GM19452 (cell line): Measurements from ENCODE around the gene ZNF750.

Source experiments
- ATAC-seq: cut with Tn5 transposase; IDR thresholded peaks from one replicate; pipeline ENCODE4 v1.9.1; 2021; ENCODE audit not compliant: unreplicated experiment

The ZNF750 gene

DNA sequence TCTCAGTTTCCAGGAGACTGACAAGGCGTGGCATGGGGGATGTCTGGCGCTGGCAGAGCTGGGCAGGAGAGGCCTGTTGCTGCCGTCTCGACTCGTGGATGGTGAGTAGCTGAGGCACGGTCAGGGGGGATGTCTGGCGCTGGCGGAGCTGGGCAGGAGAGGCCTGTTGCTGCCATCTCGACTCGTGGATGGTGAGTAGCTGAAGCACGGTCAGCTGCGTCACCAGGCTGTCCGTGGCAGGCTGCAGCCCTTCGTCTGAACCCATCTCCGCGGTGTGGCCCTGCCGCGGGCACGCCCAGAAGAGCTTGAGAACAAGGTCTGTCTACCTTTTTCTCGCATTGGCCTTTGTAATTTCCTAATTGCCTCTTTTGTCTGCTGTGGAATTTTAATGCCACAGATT is 25.0 kb downstream of the ZNF750 start:
- ATAC-seq: no peak

- ATAC-seq: no peak
Measured at GRCh38 chr17:82813299-82814051, 26.3 kb downstream of the ZNF750 start.

DNA sequence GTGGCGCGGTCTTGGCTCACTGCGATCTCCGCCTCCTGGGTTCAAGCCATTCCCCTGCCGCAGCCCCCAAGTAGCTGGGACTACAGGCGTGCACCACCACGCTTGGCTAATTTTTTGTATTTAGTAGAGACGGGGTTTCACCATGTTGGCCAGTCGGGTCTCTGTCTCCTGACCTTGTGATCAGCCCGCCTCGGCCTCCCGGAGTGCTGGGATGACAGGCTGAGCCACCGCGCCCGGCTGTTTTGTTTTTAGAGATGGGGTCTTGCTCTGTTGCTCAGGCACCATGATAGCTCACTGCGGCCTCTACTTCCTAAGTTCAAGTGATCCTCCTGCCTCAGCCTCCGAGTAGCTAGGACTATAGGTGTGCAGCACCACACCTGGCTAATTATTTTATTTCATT is 27.2 kb downstream of the ZNF750 start:
- no peak for ATAC-seq

DNA sequence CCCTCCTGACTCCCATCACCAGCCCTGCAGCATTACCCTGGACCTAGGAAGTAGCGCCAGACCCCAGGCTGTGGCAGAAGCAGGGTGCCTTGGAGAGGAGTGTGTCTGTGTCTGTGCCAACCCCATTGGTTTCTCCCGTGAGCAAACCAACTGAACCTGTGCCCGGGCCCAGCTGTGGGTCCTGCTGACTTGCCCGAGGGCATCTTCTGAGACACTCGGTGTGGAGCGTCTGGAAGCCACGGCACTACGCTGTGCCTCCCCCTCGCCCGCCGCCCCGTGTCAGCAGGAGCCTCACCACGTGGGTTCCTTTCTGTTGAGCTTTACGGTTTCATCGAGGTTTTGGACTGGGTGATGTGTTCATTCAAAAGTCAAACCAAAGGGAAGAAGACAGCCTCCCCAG is 27.8 kb downstream of the ZNF750 start:
- no peak for ATAC-seq

GRCh38 chr17:82810644-82811430 is 29.0 kb downstream of the ZNF750 start:
- ATAC-seq: no peak

DNA sequence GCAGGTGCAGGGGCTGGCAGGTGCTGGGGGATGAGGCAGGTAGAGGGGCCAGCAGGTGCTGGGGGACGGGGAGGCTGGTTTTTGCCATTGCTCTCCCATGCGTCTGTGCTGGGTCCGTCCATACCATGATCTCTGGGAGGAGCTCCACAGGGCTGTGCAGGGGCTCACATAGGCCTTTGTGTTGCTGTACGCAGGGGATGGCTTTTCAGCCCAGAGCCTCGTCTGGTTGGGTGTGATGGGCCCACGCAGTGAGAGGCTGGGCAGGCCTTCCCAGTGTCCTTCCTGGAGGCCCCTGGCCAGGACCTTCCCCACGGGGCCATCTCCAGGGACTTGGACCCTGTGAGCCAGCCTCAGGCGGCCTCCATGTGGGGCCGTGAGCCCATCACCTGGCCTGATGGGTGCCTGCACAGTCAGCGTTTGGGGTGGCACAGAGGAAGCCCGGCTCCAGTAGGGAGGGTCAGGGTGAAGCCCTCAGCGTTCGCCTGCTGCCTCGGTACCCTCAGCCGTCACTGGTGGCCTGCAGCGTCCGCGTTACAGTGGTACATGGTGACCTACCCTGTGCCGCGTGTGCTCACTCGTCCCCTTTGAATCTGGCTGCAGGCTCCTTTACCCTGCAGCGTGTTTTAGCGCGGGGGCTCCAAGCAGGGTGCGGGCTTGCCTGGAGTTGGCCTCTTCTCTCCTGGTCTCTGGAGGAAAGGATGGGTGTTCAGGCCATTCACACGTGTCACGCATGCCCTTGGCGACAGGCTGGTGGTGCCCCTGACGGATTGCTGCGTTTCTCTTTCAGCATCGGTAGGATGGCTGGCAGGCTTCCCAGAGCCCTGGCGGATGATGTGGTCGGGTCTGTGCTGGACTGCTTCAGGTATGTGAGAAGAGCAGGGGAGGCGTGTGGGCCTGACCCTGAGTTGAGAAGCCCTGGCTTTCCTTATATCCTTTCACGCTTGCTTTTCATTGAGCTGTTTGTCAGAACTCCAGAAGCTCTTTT is 30.6 kb downstream of the ZNF750 start:
- no peak for ATAC-seq

GRCh38 chr17:82808006-82808405 is 31.8 kb downstream of the ZNF750 start:
- ATAC-seq: no peak

DNA sequence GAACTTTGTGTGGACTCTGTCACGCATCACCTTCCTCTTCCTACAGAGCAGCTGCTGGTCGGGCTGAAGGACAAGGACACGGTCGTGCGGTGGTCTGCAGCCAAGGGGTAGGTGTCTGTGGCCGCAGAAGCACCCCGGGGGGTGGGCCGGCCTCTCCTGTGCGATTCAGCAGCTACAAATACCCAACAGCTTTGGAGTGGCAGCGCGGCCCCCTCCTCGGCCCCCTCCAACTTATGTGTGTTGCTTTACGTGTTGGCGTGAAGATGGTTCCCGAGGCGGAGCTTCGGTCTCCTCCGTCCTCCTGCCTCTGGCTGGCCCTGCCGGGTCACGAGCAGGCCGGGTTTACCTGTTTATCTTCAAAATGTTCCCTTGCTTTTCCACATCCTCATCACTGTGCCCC is 32.3 kb downstream of the ZNF750 start:
- no peak for ATAC-seq

- ATAC-seq: no peak
Measured at GRCh38 chr17:82807101-82807500, 32.7 kb downstream of the ZNF750 start.

DNA sequence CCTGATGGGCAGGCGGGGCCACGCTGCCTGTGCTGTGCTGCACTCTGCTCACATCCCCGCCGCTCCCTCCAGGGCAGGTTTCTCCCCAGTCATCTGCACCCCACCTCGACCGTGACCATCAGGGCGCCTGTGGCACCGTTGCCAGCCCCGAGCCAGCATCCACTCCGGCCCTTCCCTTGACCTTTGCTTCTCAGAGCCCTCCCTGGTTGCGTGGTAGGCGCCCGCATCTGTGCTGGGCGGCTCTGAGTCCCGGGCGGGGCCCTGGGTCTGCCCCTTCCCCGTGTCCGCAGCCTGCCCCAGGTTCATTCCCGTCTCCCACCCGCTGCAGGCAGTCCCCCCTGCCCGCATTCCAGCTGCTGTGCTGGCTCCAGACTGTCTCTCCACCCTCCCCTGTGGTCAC is 33.2 kb downstream of the ZNF750 start:
- no peak for ATAC-seq

DNA sequence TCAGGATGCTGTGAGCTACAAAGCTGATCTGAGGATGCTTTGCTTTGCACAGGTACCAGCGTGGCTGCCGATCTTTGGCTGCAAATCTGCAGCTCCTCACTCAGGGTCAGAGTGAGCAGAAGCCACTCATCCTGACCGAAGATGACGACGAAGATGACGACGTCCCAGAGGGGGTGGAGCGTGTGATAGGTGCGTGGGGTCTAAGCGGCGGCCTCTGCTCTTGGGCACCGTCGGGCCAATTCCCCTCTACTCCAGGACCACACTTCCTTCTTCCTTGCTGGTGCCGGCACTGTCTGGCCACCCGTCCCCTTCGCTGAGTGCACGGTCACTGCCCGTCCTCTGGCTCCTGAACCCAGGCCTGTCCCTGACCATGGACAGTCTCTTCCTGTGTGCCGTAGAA is 34.0 kb downstream of the ZNF750 start:
- ATAC-seq: no peak

GRCh38 chr17:82805254-82805653 is 34.6 kb downstream of the ZNF750 start:
- no peak for ATAC-seq

DNA sequence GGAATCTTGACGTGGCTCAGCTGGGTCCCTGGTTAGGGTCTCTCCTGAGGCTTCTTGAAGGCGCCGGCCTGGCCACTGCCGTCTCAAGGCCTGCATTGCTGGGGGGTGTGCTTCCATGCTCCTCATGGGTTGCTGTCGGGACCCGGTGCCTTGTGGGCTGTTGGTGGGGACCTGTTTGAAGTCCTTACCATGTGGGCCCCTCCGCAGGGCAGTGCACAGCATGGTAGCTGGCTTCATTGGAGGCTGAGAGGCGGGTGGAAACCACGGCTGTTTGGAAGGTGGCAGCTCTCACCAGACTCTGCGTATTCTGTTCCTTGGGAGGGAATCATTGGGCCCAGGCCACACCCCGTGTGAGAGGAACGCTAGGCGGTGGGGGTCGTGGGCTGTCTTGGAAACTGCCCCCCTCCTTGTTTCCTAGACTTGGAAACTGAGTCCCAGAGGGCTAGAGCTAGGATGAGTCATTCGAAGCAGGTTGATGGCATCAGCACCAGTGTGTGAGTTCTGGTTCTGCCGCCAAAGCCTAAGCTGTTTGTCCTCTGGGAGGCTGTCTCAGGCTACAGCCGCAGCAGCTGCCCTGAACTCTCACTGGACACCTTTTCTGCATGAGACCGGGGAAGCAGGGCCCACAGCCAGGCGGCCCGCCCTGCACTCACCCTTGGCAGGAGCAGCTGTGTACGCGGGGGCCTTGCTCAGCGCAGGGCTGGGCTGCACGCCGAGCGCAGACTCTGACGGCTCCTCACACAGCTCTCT is 35.2 kb downstream of the ZNF750 start:
- no peak for ATAC-seq

- ATAC-seq: no peak
Measured at GRCh38 chr17:82803606-82804005, 36.2 kb downstream of the ZNF750 start.

DNA sequence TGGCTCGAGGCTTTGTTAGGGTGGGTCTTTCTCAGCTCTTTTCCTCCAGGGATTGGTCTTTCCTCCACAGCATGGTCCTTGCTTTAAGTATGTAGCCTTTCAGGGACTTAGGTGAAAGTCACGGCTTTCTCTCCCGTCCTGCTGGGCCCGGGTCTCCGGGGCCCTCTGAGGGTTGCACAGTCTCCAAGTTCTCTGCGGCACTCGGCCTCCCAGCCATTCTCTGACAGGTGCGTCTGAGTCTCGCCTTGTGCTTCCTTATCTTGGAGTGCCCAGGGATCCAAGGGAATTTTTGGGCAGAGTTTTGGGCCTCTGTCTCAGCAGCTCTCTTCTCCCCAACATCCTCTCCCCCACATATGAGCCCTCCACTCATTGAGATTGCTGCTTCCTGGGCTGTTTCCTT is 36.6 kb downstream of the ZNF750 start:
- no peak for ATAC-seq

- no peak for ATAC-seq
Measured at GRCh38 chr17:82802075-82802780, 37.6 kb downstream of the ZNF750 start.

DNA sequence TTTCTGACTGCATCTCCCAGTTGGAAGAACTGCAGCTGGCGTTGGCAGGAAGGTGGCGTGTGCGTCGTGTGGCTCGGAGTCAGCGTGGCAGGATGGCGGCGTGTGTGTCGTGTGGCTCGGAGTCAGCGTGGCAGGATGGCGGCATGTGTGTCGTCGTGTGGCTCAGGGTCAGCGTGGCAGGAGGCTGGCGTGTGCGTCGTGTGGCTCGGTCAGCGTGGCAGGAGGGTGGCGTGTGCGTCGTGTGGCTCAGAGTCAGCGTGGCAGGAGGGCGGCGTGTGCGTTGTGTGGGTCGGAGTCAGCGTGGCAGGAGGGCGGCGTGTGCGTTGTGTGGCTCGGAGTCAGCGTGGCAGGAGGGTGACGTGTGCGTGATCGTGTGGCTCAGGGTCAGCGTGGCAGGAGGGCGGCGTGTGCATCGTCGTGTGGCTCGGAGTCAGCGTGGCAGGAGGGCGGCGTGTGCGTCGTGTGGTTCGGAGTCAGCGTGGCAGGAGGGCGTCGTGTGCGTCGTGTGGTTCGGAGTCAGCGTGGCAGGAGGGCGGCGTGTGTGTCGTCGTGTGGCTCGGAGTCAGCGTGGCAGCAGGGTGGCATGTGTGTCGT is 38.3 kb downstream of the ZNF750 start:
- ATAC-seq: no peak

DNA sequence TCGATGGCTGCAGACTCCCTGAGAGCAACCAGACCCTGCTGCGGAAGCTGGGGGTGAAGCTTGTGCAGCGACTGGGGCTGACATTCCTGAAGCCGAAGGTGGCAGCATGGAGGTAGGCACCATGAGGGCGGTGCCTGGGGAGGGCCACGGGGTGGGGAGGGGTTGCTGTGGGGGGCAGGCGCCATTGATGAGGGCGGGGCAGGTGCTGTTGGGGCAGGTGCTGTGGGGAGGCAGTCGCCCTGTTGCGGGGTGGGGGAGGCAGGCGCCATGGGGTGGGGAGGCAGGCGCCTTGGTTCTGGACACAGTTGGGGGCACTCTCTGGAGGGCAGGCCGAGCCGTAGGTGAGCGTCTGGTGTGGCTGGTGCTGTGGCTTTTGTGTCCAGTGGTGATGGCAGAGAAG is 38.9 kb downstream of the ZNF750 start:
- no peak for ATAC-seq

DNA sequence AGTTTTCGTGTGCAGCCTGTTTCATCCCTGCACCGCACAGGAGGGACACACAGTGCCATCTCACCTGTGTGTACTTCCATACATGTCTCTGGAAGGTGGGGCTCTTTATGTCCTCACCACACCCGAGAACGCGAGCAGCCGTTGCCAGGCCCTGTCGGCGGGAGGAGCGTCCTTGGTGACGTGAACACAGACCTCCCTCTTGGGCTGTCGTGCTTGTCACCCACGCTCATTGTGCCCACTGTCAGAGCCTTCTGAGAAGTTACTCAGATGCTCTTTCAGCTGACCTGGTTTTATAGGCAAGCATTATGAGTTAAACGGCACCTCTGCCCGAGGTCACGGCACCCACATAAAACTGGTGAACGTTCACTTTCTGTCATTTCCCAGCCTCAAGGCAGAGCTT is 40.2 kb downstream of the ZNF750 start:
- no peak for ATAC-seq

GRCh38 chr17:82798752-82799151 is 41.1 kb downstream of the ZNF750 start:
- no peak for ATAC-seq
